NCI-H2029 treated with DMSO at 0.1 percent for 48 hours (cell line): ENCODE measurements around the gene PRCC.
"Not testable (repeated sequence)": the region's sequence is repeated elsewhere in the genome, so short reads cannot be mapped to it uniquely, and the experiment has no call there.

Experiments
- DNase-seq: peaks from one replicate; lab custom pipeline; 2025; lab: John Stamatoyannopoulos, UW

Gene PRCC

GRCh38 chr1:156744786-156745419 is 22.4 kb upstream of the PRCC start:
- DNase-seq: no peak

- DNase-seq: no peak
Observed at GRCh38 chr1:156745881-156746280, 21.5 kb upstream of the PRCC start.

GRCh38 chr1:156746406-156746727 is 21.0 kb upstream of the PRCC start:
- DNase-seq: no peak

- DNase-seq: peak; percentile 12
Observed at GRCh38 chr1:156746728-156747631, 20.4 kb upstream of the PRCC start.

- no peak for DNase-seq
Observed at GRCh38 chr1:156747742-156748669, 19.3 kb upstream of the PRCC start.

- no peak for DNase-seq
Observed at GRCh38 chr1:156748670-156749418, 18.5 kb upstream of the PRCC start.

GRCh38 chr1:156749419-156750118 is 17.8 kb upstream of the PRCC start:
- no peak for DNase-seq

GRCh38 chr1:156750191-156750672 is 17.1 kb upstream of the PRCC start:
- DNase-seq: peak; percentile 36

- DNase-seq: no peak
Observed at GRCh38 chr1:156750711-156751450, 16.5 kb upstream of the PRCC start.

- no peak for DNase-seq
Observed at GRCh38 chr1:156751451-156751756, 15.9 kb upstream of the PRCC start, which contains the start of gene HDGF. Gene HDGF (minus strand): TSS chr1:156751675. CDS start chr1:156751429, 246 bp downstream.

GRCh38 chr1:156751757-156752481 is 15.4 kb upstream of the PRCC start:
- peak; percentile 59 for DNase-seq

GRCh38 chr1:156752843-156753482 is 14.4 kb upstream of the PRCC start:
- DNase-seq: no peak

GRCh38 chr1:156754219-156754618 is 13.1 kb upstream of the PRCC start:
- DNase-seq: no peak

- no peak for DNase-seq
Observed at GRCh38 chr1:156755527-156755950, 11.8 kb upstream of the PRCC start.

GRCh38 chr1:156756355-156756754 is 11.0 kb upstream of the PRCC start:
- DNase-seq: no peak

- not testable (repeated sequence) for DNase-seq
Observed at GRCh38 chr1:156757572-156758253, 9.6 kb upstream of the PRCC start.

GRCh38 chr1:156760092-156760795 is 7.1 kb upstream of the PRCC start:
- no peak for DNase-seq

GRCh38 chr1:156760796-156761104 is 6.6 kb upstream of the PRCC start:
- DNase-seq: no peak
